ENCODE results near the gene PSEN1.
"Not testable (repeated sequence)": the region's sequence is repeated elsewhere in the genome, so short reads cannot be mapped to it uniquely, and the experiment has no call there.

PSEN1 gene

GRCh38 chr14:73168274-73168673 is 32.0 kb downstream of the PSEN1 start:
- Histone ChIP-seq H3K4me1 (ENCODE audit: low read depth, poor library complexity, severe bottlenecking) (peaks cover 7% of the 10 kb centered on the region), H3K27ac (no peak overlapping the region), H3K9ac (no peak overlapping the region), H3K4me3 (IDR thresholded peaks at IDR 0.05; ENCODE audit: insufficient read depth, low read depth, low read length) (no peak overlapping the region), H4K20me1 (ENCODE audit: insufficient read depth) (no peaks in the 10 kb centered on the region), H3K79me2 (ENCODE audit: insufficient read depth, low read depth) (no peaks in the 10 kb centered on the region), H3K4me2 (no peak overlapping the region), H3K36me3 (ENCODE audit: insufficient read depth) (no peaks in the 10 kb centered on the region), H3K27me3 (ENCODE audit: insufficient read depth, low read depth) (no peaks in the 10 kb centered on the region), H2AFZ (ENCODE audit: low read depth) (no peak overlapping the region)
- TF ChIP-seq CTCF (conservative IDR thresholded peaks at IDR 0.05; ENCODE audit: low read depth, low read length) = no peak

- Histone ChIP-seq H4K20me1 (ENCODE audit: insufficient read depth) (no peaks in the 10 kb centered on the region), H3K4me1 (ENCODE audit: low read depth, poor library complexity, severe bottlenecking) (peaks cover 7% of the 10 kb centered on the region), H2AFZ (ENCODE audit: low read depth) (no peak overlapping the region), H3K27ac (no peak overlapping the region), H3K79me2 (ENCODE audit: insufficient read depth, low read depth) (no peaks in the 10 kb centered on the region), H3K9ac (no peak overlapping the region), H3K4me2 (no peak overlapping the region), H3K36me3 (ENCODE audit: insufficient read depth) (no peaks in the 10 kb centered on the region), H3K4me3 (IDR thresholded peaks at IDR 0.05; ENCODE audit: insufficient read depth, low read depth, low read length) (no peak overlapping the region), H3K27me3 (ENCODE audit: insufficient read depth, low read depth) (no peaks in the 10 kb centered on the region)
- no peak for TF ChIP-seq CTCF (conservative IDR thresholded peaks at IDR 0.05; ENCODE audit: low read depth, low read length)
Observed at GRCh38 chr14:73168691-73169090, 32.4 kb downstream of the PSEN1 start.

GRCh38 chr14:73169855-73170254 is 33.5 kb downstream of the PSEN1 start:
- H3K27me3 ChIP-seq (ENCODE audit: insufficient read depth, low read depth); H4K20me1 ChIP-seq (ENCODE audit: insufficient read depth); H3K27ac ChIP-seq; H2AFZ ChIP-seq (ENCODE audit: low read depth); H3K4me2 ChIP-seq; H3K4me1 ChIP-seq (ENCODE audit: low read depth, poor library complexity, severe bottlenecking); H3K9ac ChIP-seq; H3K36me3 ChIP-seq (ENCODE audit: insufficient read depth); H3K79me2 ChIP-seq (ENCODE audit: insufficient read depth, low read depth); H3K4me3 ChIP-seq (IDR thresholded peaks at IDR 0.05; ENCODE audit: insufficient read depth, low read depth, low read length): not testable (repeated sequence)

- Histone ChIP-seq H3K36me3 (ENCODE audit: insufficient read depth) (no peaks in the 10 kb centered on the region), H3K9ac (no peak overlapping the region), H3K27ac (no peak overlapping the region), H3K4me2 (no peak overlapping the region), H3K79me2 (ENCODE audit: insufficient read depth, low read depth) (no peaks in the 10 kb centered on the region), H3K27me3 (ENCODE audit: insufficient read depth, low read depth) (no peaks in the 10 kb centered on the region), H3K4me1 (ENCODE audit: low read depth, poor library complexity, severe bottlenecking) (peaks cover 7% of the 10 kb centered on the region), H3K4me3 (IDR thresholded peaks at IDR 0.05; ENCODE audit: insufficient read depth, low read depth, low read length) (no peak overlapping the region), H2AFZ (ENCODE audit: low read depth) (no peak overlapping the region), H4K20me1 (ENCODE audit: insufficient read depth) (no peaks in the 10 kb centered on the region)
- TF ChIP-seq CTCF (conservative IDR thresholded peaks at IDR 0.05; ENCODE audit: low read depth, low read length) = no peak
Observed at GRCh38 chr14:73170686-73171085, 34.4 kb downstream of the PSEN1 start.

GRCh38 chr14:73172500-73172899 is 36.2 kb downstream of the PSEN1 start:
- no peaks in the 10 kb centered on the region for H3K36me3 ChIP-seq (ENCODE audit: insufficient read depth)
- TF ChIP-seq CTCF (conservative IDR thresholded peaks at IDR 0.05; ENCODE audit: low read depth, low read length) = no peak
- H3K4me1 ChIP-seq (ENCODE audit: low read depth, poor library complexity, severe bottlenecking) = peaks cover 7% of the 10 kb centered on the region

More at GRCh38 chr14:73172500-73172899, 36.2 kb downstream of the PSEN1 start:
- Histone ChIP-seq H4K20me1 (ENCODE audit: insufficient read depth) (no peaks in the 10 kb centered on the region), H3K79me2 (ENCODE audit: insufficient read depth, low read depth) (no peaks in the 10 kb centered on the region), H3K9ac (no peak overlapping the region), H3K27me3 (ENCODE audit: insufficient read depth, low read depth) (no peaks in the 10 kb centered on the region), H2AFZ (ENCODE audit: low read depth) (no peak overlapping the region), H3K4me2 (no peak overlapping the region), H3K27ac (no peak overlapping the region), H3K4me3 (IDR thresholded peaks at IDR 0.05; ENCODE audit: insufficient read depth, low read depth, low read length) (no peak overlapping the region)
